KG1 (cell line): ENCODE results near the gene FBXL3.

Experiments used
- DNase-seq: peaks from one replicate; lab custom pipeline; 2025; lab: John Stamatoyannopoulos, UW

FBXL3 gene, protein sequence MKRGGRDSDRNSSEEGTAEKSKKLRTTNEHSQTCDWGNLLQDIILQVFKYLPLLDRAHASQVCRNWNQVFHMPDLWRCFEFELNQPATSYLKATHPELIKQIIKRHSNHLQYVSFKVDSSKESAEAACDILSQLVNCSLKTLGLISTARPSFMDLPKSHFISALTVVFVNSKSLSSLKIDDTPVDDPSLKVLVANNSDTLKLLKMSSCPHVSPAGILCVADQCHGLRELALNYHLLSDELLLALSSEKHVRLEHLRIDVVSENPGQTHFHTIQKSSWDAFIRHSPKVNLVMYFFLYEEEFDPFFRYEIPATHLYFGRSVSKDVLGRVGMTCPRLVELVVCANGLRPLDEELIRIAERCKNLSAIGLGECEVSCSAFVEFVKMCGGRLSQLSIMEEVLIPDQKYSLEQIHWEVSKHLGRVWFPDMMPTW

DNA sequence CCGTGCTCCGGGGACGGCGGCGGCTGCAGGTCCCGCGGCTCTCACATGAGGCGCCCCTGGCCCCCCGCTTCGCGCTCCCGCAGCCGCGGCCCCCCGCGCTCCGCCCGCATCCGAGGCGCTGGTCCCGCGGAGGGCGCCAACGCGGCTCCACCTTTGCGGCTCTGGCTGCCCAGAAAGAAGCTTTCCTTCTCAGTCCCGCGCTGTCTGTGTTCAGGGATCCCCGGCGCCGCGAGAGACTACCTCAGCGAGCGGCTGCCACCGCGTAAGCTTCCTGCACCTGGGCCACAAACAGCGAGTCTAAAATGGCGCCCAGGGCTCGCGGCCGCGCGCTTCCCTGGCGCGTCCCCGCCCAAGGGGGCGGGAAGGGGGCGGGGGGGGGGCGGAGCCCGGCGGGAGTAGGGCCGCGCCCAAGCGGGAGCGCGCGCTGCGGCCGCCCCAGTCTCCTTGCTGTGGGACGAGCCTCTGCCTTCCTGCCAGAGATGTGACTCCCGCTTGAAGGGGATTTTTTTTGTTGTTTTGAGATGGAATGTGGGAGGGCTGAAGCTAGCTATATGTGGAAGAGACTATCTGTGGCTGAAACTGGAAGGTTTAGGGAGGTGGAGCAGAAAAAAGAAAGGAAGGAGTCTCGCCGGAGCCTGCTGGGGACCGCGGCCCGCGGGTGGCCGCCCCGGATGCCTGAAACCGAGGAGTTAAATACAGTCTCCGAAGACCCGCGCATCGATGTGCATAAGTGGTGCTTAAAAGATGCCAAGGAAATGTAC is at the start of gene FBXL3:
FBXL3 (minus strand) TSS at position 299 of the 761 bp plus-strand sequence. CDS start 5,299 bp downstream, outside the sequence.
- peak; percentile 96 for DNase-seq

DNA sequence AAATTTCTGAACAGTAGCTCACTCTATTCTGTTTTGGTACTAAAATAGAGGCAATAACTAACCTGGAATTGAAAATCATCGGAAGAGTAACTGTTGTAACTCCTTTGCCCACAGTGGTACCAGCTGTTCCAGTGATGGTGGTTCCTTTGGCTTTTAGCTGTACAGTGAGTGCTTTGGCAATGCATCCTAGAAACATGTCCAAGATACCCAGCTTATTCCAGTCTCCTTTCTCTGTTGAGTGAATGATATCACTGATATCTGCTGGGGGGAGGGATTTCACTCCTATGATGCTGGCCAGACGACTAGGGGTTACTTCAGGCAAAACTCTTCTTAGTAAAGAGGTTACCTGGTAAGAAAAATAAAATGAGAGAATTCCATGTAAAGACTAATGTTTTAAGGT is 40.6 kb upstream of the FBXL3 start:
- DNase-seq: no peak

DNA sequence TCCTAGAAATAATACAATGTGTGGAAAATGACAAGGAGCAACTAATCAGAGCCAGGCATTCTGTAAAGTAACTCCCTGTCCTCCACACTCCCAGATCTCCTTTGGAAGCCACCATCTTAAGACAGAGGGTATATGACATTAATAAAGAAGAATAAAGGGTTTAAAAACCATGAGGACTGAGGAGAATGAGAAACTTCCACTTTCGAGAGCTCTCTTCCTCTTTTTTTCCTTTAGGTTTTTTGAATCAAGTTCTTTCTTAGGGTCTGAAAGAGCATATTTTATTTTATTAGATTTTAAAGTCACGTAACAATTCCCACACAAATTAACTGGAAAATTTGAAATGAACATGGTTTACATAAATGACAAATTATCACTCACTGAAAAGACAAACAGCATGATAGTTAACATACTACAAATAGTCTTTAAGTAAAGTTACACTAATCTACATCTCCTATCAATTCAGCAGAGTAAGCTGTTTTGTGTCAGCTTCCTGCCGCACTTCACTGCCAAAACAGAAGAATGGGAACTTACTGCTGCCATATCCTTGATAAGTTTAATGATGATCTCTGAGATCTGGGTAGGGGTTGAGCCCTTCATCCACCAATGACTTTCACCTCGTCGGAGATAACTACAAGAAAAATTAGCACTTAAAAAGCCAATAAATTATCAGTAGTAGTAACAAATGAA is 38.6 kb upstream of the FBXL3 start:
- no peak for DNase-seq

DNA sequence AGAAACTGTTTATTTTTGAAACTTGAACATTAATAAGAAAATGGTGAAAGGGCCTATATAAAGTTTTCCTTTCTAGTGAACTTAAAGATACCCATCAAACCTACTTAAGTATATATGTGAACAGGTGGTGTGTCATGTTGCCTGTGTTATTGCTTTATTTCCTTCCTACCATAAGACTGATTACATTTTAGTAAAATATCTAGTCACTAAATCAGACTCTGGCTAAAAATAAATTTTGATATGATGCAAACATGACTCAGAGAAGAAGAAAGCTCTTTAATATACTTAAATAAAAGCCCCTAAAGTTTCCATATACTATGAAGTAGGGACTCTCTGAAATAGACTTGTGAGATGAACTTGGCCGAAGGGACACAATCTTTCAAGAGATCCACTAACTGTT is 35.1 kb upstream of the FBXL3 start:
- no peak for DNase-seq

DNA sequence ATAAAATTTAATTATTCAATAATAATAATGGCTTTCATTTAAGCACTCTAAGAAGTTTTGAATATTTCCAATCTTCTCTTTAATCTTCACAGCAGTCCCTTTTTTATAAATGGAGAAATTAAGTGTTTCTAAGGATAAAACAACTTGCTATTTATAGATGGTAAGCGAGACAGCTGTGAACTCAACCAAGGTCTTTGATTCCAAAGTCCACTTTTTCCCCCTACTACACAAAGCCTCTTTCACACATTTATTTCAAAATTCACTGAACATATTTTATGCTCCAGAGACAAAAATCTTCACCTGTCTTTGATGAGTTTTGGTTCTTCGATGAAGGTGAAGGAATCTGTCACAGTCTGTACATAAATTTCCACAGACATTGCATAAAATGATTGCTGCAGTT is 34.4 kb upstream of the FBXL3 start:
- DNase-seq: no peak

DNA sequence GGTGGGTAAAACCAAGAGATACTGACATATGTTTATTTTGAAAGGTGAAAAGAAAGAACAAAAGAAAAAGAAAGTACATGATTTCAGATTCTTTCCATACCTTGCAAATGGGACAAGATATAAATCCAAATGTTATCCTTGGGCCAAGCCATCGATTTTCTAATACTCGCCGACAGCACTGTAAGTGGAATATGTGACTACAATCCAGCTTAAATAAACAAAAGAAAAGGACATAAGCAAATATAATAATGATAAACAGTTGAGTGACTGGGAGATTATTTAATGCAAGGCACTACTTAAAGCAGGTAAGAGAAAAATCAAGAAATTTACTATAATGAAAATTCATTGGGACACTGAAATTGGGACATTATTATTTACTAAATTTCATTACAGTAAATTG is 29.9 kb upstream of the FBXL3 start:
- no peak for DNase-seq

DNA sequence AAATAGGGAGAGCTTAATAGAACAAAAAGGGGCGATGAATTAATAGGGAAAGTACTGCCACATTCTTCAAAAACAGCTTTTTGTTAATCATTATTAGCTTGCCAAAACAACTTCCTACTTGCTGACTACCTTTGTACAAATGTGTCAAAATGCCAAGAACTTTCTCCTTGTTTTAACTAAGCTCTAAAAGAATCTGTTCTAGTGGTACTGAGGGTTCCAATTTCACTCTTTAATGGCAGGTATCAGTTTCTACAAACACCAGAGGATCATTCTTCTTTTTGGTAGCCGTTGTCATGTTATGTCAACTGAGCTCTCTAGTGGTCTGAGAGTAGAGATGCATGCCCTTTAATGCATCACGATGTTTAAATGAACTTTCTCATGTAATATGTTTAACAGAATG is 29.4 kb upstream of the FBXL3 start:
- no peak for DNase-seq

DNA sequence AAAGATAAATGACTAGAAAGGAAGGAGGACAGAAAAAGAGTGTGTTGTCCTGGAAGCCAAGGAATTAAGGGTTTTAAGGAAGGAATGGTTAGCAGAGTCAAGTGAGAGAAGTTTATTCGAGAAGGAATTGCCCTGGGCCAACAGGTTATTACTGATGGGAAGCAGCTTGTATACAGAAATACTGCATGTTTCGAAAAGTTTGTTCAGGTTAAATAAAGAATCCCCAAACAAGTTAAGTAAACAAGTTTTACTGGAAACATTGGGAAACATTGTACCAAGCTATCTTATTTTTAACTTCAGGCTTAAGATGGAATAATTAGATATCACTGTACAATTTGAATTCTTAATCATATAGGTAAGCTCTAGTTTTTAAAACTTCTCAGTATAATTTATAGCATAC is 28.2 kb upstream of the FBXL3 start:
- no peak for DNase-seq

DNA sequence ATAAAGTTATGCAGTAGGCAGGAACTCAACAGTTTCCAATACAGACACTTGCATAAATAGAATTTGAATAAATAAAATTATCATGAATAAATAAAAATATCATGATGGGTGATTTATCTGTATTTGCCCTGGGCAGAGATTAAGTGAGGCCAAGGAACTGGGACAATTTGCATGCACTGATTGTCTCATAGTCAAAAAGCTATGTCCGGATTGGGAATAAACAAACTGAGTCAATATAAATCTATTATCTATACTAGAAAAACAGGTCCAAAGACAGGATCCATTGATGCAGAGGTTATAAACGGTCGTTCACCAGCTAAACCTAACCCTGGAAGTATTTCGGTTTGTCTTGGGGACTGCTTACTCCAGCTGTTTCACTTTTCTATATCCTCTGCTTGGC is 26.2 kb upstream of the FBXL3 start:
- no peak for DNase-seq

DNA sequence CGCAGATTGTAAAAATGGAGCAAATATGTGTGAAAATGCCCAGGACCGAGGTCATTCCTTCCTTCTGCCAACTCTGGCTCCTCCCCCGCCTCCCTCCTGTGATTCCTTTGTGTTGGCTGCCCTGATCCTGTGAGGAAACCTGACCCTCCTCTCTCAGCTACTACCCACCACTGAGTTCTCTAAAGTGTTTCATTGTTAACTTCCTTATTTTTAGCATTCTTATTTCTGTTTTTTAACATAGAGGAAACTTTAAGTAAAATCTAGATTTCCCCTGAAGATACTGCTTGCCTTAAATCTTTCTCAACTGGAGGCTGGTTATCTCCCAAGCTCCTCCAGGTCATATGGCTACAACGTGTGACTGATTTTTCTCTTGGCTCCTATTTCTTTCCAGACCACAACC is 21.7 kb upstream of the FBXL3 start:
- no peak for DNase-seq

DNA sequence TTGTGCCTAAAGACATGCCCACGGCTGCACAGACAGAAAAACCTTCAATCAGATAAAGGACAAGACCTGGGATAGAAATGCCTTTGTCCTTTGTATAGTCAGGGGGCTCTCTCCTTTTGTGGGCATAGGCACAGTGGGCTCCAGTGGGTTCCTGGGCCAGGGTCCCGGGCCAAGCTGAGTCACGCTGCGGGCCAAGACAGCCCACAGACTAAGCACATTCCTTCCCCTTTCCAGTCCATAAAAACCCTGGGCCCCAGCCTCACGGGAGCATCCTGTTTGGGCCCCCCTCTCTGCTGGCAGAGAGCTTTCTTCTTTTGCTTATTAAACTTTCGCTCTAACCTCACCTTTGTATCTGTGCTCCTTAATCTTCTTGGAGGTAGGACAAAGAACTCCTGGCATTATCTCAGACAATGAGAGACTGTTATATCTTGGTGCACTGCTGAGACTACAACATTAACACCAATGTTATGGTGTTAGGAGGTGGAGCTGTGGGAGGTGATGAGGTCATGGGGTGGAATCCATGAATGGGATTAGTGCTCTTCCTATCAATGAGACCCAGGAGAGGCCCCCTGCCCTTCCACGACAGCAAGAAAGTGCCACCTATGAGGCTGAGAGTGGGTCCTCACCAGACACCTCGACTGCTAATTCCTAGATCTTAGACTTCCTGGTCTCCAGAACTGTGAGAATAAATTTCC is 20.8 kb upstream of the FBXL3 start:
- DNase-seq: no peak

DNA sequence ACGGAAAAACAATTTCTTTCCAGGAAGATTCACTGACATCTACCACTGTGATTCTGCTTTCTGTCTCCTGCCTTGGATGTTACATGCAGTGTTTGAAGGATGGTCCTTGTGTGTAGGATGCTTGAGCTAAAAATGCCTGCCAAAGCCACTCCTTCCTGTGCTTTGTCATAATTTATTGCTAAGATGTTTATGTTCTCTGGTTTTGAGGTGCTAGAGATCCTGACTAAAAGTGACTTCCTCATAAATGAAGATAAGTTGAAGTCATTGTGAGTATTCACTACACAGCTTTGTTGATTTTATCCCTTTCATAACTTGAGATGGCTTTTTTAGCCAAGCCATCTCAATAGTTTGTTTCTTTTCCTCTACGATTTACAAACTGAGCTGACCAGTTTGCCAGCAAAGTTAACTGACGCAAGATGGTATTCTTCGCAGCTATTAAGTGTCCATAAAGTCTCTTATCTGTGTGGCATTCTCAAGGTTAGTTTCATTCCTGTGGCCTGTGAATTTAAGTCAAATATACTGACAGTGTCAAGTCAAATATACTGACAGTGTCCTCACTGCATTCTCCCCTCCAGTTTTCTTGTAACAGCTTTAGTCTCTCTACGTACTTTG is 15.7 kb upstream of the FBXL3 start:
- DNase-seq: peak; percentile 7

DNA sequence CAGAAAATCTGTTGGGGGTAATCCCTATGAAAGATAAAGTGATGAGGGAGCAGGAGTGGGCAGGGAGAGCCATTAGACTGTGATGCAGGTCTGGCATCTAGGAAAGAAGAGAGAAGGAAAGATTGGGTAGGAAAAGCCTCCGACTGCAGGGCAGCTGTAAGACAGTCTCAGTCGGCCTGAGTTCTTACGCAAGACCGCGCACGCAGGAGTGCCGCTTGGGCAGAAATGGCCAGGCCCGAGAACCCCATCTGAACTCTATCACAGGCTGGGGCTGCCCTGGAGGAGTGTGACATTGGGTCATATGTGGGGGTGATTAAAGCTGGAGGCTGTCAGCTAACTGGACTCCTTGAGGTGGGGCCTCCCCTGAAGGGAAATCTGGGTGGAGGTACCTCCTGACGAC is 13.9 kb upstream of the FBXL3 start:
- no peak for DNase-seq

DNA sequence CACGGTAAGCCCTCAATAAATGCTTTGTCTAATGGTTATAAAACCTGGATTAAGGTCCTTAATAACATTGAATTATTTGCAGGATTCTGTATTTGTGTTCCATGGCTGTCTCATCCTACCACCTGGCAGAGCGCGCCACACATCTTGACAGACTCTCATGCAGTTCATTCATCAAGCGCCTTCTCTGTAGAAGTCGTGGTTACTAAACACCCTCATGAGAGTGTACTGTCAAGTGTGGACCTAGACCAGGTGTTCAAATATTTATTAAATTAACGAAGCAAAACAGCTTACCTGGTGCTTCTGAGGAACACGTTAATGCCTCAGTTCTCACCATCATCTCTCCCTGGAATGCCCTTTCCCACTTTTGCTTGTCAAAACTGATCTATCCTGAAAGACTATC is 13.1 kb upstream of the FBXL3 start:
- no peak for DNase-seq

DNA sequence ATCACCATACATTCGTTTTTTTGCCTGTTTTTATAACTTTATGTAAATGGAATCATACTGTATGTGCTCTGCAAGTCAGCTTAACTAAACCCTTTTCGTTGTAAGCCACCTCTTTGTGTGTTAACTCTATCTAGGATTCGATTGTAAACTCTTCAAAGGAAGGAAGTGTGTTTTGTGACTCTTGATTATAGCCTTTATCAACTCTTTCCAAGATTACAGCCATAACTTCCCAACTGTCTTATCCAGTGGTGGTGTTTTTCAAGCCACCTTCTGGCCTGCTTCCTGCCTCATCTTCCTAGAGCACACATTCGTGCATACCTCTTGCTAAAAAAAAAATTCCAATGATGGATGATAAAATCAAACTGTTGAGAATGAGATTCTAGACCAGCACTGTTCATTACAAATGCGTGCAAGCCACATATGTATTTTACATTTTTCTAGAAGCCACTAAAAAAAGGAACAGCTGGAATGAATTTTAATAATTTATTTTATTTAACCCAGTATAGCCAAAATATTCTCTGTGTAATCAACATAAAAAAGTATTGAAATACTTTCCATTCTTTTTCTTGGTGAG is 12.0 kb upstream of the FBXL3 start:
- DNase-seq: no peak

DNA sequence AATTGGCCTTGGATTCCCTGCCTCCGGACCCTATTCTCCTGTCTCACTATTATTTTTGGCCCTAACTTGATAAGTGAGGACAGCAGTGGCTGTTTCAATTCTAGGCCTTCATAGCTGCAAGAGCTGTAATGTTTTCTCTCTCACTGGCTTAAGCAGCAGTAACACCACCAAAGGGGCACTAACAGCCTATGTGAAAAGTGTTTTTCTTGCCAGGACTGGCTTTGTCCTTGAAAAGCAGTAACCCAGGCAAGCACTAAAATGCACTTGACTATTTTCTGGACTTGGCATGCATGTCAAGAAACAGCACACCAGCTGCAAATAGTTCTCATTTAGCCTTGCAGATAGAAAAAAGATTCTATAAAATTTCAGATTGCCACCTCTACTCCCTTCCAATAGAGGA is 9.3 kb upstream of the FBXL3 start:
- DNase-seq: no peak

DNA sequence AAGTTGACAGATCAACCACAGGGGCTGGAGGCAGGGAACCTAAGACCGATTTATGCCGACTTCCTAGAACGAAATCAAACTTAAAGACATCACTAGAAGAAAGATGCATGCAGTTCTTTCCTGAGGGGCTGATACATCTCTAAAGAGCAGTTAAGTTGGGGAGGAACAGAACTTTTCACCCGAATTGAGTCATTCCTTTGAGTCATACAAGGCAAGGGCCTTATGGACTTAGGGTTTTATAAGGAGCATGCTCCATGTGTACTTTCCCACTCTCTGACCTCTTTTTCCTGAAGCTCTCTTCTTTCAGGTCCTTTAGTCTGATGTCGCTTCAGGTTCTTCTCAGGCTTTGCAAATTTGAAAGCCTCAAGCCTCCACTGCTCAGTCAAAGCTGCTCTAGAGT is 7.9 kb upstream of the FBXL3 start:
- no peak for DNase-seq

DNA sequence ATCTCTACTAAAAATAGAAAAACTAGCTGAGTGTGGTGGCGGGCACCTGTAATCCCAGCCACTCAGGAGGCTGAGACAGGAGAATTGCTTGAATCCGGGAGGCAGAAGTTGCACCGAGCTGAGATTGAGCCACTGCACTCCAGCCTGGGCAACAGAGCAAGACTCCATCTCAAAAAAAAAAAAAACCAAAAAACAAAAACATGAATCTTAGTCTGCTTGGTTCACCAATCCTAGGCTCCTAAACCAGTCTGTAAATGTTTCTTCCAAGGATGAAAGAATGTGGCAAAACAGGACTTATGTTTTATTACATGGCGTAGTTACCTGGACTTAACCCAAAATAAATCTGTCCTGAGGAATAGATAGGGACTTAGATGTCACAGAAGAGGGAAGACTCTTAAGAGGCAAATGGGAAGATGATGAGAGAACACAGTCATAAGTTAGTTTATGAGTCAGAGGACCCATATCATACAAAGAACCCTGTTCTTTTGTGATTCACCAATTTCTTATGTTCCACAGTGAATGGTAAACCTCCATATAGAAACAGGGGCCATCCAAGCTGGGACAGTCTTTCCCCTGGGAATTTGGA is 6.9 kb upstream of the FBXL3 start:
- DNase-seq: no peak

DNA sequence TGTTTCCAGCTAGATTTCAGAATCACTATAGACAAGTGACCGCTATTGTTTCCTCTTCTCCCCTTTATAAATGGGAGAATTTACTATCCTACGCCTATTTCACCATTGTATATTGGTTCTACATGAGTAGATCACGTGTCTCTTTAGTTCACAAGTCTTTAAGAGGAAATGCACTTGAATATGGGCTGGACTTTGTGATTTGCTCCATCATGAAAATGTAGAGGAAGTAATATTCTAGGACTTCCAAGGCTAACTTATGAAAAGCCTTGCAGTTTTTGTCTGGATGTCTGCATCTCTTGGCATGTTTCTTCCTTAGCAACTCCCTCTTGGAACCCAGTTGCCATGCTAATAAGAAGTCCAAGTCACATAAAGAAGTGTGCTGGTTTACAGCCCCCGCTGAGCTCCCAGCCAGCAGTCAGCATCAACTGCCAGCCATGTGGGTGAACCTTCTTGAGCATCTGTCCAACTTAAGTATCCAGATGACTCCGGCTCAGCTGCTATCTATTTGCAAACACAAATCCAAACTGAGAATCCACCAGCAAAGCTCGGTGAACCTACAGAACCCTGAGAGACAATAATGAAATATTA is 4.8 kb upstream of the FBXL3 start:
- no peak for DNase-seq

DNA sequence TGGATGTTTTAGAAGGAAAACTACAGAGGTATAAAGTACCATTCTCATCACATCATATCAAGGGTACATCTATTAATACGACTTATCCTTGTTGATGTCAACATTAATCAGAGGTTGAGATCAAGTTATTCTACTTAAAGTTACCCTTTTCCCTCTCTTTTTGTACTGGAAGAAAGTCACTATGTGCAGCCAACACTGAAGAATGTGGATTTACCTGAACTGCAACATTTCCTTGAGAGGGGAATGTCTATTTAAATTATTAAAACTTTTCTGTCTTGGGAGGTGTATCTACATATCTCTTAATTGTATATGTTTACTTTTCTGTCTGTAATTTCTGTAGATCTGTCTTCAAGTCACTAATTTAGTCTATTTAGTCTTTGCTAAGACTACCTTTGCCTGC is 2.5 kb upstream of the FBXL3 start:
- no peak for DNase-seq

DNA sequence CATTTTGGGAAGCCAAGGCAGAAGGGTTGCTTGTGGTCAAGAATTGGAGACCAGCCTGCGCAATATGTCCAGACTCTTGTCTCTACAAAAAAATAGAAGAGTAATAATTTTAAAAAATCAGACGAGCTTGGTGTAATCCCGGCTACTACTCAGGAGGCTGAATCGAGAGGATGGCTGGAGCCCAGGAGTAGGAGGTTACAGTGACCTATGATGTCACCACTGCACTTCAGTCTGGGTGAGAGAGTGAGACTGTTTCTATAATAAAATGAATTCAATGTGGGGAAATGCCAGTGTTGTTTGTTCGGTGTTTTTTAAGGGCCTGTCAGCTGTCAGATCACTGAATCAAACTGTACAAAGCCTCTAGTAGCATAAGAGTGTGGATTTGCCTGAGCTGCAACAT is 1.2 kb upstream of the FBXL3 start:
- no peak for DNase-seq
